ENCODE data around the gene CNNM1. TPM values are rescaled to one million over a fixed set of nuclear protein-coding genes. Genes with fewer than 3 reads are reported as not detected.

Gene CNNM1
- total RNA-seq, 1 donor from 2014 or later, result 0.19 TPM

- intact Hi-C loops (cut with micrococcal nuclease), result no loop called here
- Histone ChIP-seq H3K27ac (replicated peaks) (no peak overlapping the region), H3K27me3 (ENCODE audit: low read depth) (peaks cover 6% of the 10 kb centered on the region), H3K4me3 (no peak overlapping the region), H3K36me3 (no peaks in the 10 kb centered on the region), H3K4me1 (peaks cover 7% of the 10 kb centered on the region), H3K9me3 (replicated peaks) (no peaks in the 10 kb centered on the region)
- no peak for DNase-seq
- no peak for TF ChIP-seq CTCF (IDR thresholded peaks at IDR 0.05; ENCODE audit: borderline replicate concordance)
These were observed 8.7 kb downstream of the CNNM1 start for GRCh38 chr10:99337901-99338300.

- no peaks in the 10 kb centered on the region for H3K36me3 ChIP-seq
- no peak overlapping the region for H3K4me3 ChIP-seq
- H3K4me1 ChIP-seq, result peaks cover 7% of the 10 kb centered on the region
- peaks cover 5% of the 10 kb centered on the region for H3K27me3 ChIP-seq (ENCODE audit: low read depth)
- intact Hi-C loops (cut with micrococcal nuclease), result no loop called here
- DNase-seq, result no peak
- H3K9me3 ChIP-seq (replicated peaks), result no peaks in the 10 kb centered on the region
- H3K27ac ChIP-seq (replicated peaks), result no peak overlapping the region
- no peak for TF ChIP-seq CTCF (IDR thresholded peaks at IDR 0.05; ENCODE audit: borderline replicate concordance)
These were observed 9.9 kb downstream of the CNNM1 start for GRCh38 chr10:99339077-99339476.

- peaks cover 7% of the 10 kb centered on the region for H3K4me1 ChIP-seq
- intact Hi-C loops (cut with micrococcal nuclease), result no loop called here
- no peak overlapping the region for H3K4me3 ChIP-seq
- no peak overlapping the region for H3K27ac ChIP-seq (replicated peaks)
- H3K9me3 ChIP-seq (replicated peaks), result no peaks in the 10 kb centered on the region
- no peak for TF ChIP-seq CTCF (IDR thresholded peaks at IDR 0.05; ENCODE audit: borderline replicate concordance)
- peaks cover 5% of the 10 kb centered on the region for H3K27me3 ChIP-seq (ENCODE audit: low read depth)
- DNase-seq, result no peak
- H3K36me3 ChIP-seq, result no peaks in the 10 kb centered on the region
These were observed 10.4 kb downstream of the CNNM1 start for GRCh38 chr10:99339563-99340047.

GRCh38 chr10:99340650-99341049 lies 11.5 kb downstream of the CNNM1 start:
- TF ChIP-seq CTCF (IDR thresholded peaks at IDR 0.05; ENCODE audit: borderline replicate concordance), result no peak
- intact Hi-C loops (cut with micrococcal nuclease), result no loop called here
- H3K27ac ChIP-seq (replicated peaks), result no peak overlapping the region

GRCh38 chr10:99341248-99341647 lies 12.1 kb downstream of the CNNM1 start:
- H3K36me3 ChIP-seq, result no peaks in the 10 kb centered on the region
- H3K27me3 ChIP-seq (ENCODE audit: low read depth), result peaks cover 5% of the 10 kb centered on the region
- H3K9me3 ChIP-seq (replicated peaks), result no peaks in the 10 kb centered on the region
- H3K4me1 ChIP-seq, result peaks cover 7% of the 10 kb centered on the region
- DNase-seq, result no peak
- TF ChIP-seq CTCF (IDR thresholded peaks at IDR 0.05; ENCODE audit: borderline replicate concordance), result no peak
- H3K27ac ChIP-seq (replicated peaks), result no peak overlapping the region
- intact Hi-C loops (cut with micrococcal nuclease), result no loop called here
- no peak overlapping the region for H3K4me3 ChIP-seq

More at GRCh38 chr10:99340650-99341049, 11.5 kb downstream of the CNNM1 start:
- no peak for DNase-seq
- H3K27me3 ChIP-seq (ENCODE audit: low read depth), result peaks cover 5% of the 10 kb centered on the region
- peaks cover 7% of the 10 kb centered on the region for H3K4me1 ChIP-seq
- H3K9me3 ChIP-seq (replicated peaks), result no peaks in the 10 kb centered on the region
- no peak overlapping the region for H3K4me3 ChIP-seq
- no peaks in the 10 kb centered on the region for H3K36me3 ChIP-seq
